Left ventricle myocardium inferior (tissue), 1 donor: ENCODE results near the gene PI4KB. TPM values are rescaled to one million over a fixed set of nuclear protein-coding genes. Genes with fewer than 3 reads are reported as not detected.
A peak's percentile ranks its signal among the peaks of the same experiment; 100 is the strongest.

Experiments
- DNase-seq: peaks from one replicate; pipeline ENCODE4 v3.0.0-alpha.2; 2020
- H3K27ac ChIP-seq: fragments of 200-600 bp; replicated peaks from 2 replicates; pipeline ENCODE4 v1.8.0; 2021
- H3K27me3 ChIP-seq: fragments of 200-600 bp; 2 replicates; pipeline ENCODE4 v1.8.0; 2021; ENCODE audit warnings: low read depth
- H3K36me3 ChIP-seq: fragments of 200-600 bp; 2 replicates; pipeline ENCODE4 v1.8.0; 2021
- H3K4me1 ChIP-seq: fragments of 200-600 bp; 2 replicates; pipeline ENCODE4 v1.8.0; 2021
- H3K4me3 ChIP-seq: fragments of 200-600 bp; 2 replicates; pipeline ENCODE4 v1.8.0; 2021; ENCODE audit warnings: mild to moderate bottlenecking, moderate library complexity
- H3K9me3 ChIP-seq: fragments of 200-600 bp; replicated peaks from 2 replicates; pipeline ENCODE4 v1.8.0; 2021
- intact Hi-C: fragments of 100-400 bp; cut with micrococcal nuclease; formaldehyde crosslinking; loops from one replicate; pipeline ENCODE4 v1.11.0; 2022
- total RNA-seq: library from RNA; stranded (reverse); fragmentation: NEBNext Ultra II Directional; extraction: Animal tissue kit (Norgen Biotek cat#: 25700); gene quantifications from one replicate; pipeline ENCODE4 v1.2.1, GENCODE V29; 2021
- TF ChIP-seq, protein P1 (sequence below): fragments of 200-600 bp; IDR thresholded peaks from 2 replicates; pipeline ENCODE4 v1.8.0; 2021; ENCODE audit warnings: antibody characterized with exemption, mild to moderate bottlenecking, borderline replicate concordance
- donor health status: DM: no; HTN: yes; CAD: no; lungs with severe emphysema.

Gene PI4KB
- total RNA-seq, 1 donor from 2014 or later = 44.5 TPM

DNA sequence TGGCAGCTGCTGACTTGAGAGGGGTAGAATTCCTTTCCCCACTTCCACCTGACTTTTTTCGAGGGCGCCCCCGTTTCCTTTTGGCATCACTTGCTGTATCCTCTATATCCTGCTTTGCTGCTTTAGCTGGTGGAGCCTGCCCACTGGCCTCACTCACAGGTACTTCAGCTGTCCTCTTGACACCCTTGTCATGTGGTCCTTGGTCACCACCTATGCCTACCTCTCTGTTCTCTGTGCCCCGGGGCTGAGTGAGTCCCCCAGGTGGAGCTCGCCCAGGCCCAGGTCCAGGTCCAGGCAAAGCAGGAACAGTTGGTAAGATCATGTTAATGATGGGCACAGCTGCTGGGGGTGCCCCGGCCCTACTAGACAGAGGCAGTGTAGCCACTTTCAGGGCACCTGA, 15.4 kb upstream of the PI4KB start:
- Histone ChIP-seq H3K9me3 (no peaks in the 10 kb centered on the region), H3K27ac (no peak overlapping the region), H3K27me3 (no peaks in the 10 kb centered on the region), H3K4me3 (no peak overlapping the region), H3K36me3 (peaks cover 30% of the 10 kb centered on the region), H3K4me1 (peaks cover 18% of the 10 kb centered on the region)
- intact Hi-C loops = no loop called here
- TF ChIP-seq, protein P1, sequence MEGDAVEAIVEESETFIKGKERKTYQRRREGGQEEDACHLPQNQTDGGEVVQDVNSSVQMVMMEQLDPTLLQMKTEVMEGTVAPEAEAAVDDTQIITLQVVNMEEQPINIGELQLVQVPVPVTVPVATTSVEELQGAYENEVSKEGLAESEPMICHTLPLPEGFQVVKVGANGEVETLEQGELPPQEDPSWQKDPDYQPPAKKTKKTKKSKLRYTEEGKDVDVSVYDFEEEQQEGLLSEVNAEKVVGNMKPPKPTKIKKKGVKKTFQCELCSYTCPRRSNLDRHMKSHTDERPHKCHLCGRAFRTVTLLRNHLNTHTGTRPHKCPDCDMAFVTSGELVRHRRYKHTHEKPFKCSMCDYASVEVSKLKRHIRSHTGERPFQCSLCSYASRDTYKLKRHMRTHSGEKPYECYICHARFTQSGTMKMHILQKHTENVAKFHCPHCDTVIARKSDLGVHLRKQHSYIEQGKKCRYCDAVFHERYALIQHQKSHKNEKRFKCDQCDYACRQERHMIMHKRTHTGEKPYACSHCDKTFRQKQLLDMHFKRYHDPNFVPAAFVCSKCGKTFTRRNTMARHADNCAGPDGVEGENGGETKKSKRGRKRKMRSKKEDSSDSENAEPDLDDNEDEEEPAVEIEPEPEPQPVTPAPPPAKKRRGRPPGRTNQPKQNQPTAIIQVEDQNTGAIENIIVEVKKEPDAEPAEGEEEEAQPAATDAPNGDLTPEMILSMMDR = no peak
- DNase-seq = no peak

DNA sequence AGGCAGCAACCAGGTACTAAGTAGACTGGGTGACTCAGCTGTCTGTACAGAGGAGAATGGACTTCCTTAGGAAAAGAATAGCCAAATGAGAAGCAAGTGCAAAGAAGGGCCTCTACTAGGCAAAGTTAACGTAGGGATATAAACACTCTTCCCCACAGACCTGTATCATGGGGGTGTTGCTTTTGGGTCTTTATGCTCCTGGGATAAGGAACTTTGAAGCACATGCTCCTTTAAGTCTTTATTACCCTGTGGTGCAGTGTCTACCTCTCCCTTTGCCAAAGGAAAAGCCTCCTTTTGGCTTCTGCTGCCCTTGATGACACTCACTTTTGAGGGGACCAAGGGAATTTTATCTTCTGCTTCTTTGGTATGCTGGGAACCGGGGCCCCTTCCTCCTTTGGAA, 14.8 kb upstream of the PI4KB start:
- no peak for DNase-seq
- Histone ChIP-seq H3K27ac (no peak overlapping the region), H3K36me3 (peaks cover 30% of the 10 kb centered on the region), H3K4me3 (no peak overlapping the region), H3K9me3 (no peaks in the 10 kb centered on the region), H3K27me3 (no peaks in the 10 kb centered on the region), H3K4me1 (peaks cover 14% of the 10 kb centered on the region)
- intact Hi-C loops = no loop called here
- TF ChIP-seq, protein P1 = no peak

DNA sequence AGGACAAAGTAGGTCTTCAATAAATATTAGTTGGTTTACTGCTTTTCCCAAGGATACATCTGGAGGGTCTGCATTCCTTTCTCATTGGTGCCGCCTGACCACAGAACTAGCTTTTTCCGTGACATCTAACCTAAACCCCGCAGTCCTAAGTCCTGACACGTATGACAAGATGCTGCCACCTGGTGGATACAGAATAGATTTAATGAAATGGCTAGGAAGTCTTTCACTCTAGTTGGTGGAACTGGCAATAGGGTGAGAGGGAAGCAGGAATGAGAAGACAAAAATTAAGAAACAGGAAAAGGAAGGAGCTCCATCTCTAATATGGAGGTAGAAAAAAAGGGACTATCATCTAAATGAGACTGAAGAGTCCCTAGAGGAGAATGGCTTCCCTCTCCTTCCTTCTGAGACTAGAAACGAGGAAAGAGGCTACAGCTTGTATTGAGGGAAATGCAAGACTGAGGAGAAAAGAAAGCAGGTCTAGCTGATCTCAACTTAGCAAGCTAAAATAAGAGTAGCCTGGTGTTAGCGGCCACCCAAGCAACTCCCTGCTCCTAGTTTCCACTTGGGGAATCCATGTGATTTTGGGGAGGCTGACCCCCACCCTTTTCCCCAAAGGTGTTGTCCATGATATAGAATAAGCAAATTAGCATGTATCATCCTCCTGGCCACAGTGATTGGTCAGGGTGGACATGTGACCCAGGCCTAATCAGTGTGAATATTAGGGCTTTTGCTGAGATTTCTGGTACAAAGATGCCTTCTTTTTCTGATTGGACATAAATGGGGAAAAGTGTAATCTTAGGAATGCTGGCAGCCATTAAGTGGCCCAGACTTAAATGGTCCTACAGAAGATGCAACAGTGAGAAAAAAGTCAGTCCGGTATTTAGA, 13.9 kb upstream of the PI4KB start:
- Histone ChIP-seq H3K4me1 (peaks cover 5% of the 10 kb centered on the region), H3K27me3 (no peaks in the 10 kb centered on the region), H3K36me3 (peaks cover 30% of the 10 kb centered on the region), H3K4me3 (no peak overlapping the region), H3K9me3 (no peaks in the 10 kb centered on the region), H3K27ac (peak overlapping the region; percentile 9)
- intact Hi-C loops = no loop called here
- DNase-seq = no peak
- TF ChIP-seq, protein P1 = peak; percentile 80

DNA sequence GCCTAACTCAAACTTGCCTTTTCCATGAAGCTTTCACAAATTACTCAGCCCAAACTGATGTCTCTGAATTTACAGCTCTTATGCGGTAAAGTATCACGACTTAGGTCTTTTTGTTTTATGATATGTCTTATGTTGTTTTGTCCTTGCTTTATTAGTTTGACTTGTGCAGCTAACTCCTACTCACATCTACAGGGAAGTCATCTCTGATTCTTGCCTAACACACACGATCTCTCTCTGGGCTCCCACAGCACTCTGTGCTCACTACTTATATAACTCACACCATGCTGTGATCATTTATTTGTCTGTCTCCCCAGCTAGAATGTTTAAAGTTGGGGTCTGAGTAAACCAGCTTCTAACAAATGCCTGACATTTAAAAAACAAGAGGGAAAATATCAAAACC, 9.3 kb upstream of the PI4KB start:
- H3K36me3 ChIP-seq = no peaks in the 10 kb centered on the region
- H3K4me1 ChIP-seq = no peaks in the 10 kb centered on the region
- no peak overlapping the region for H3K4me3 ChIP-seq
- TF ChIP-seq, protein P1 = no peak
- intact Hi-C loops = loop anchor here (5.0 kb wide), 1 partner anchor 34 kb away; no protein-coding TSS in a partner anchor
- no peaks in the 10 kb centered on the region for H3K9me3 ChIP-seq
- no peak for DNase-seq
- H3K27ac ChIP-seq = no peak overlapping the region
- no peaks in the 10 kb centered on the region for H3K27me3 ChIP-seq

GRCh38 chr1:151334822-151335221, 7.6 kb upstream of the PI4KB start:
- DNase-seq = no peak
- no peaks in the 10 kb centered on the region for H3K36me3 ChIP-seq
- no peaks in the 10 kb centered on the region for H3K4me1 ChIP-seq
- H3K27ac ChIP-seq = no peak overlapping the region
- no peaks in the 10 kb centered on the region for H3K9me3 ChIP-seq
- intact Hi-C loops = loop anchor here (5.0 kb wide), 1 partner anchor 33 kb away; no protein-coding TSS in a partner anchor
- TF ChIP-seq, protein P1 = no peak
- H3K27me3 ChIP-seq = no peaks in the 10 kb centered on the region
- no peak overlapping the region for H3K4me3 ChIP-seq
